GM21717 (cell line): ENCODE measurements around the gene MCU.
"Not testable (repeated sequence)": the region's sequence is repeated elsewhere in the genome, so short reads cannot be mapped to it uniquely, and the experiment has no call there.

Experiments
- ATAC-seq: cut with Tn5 transposase; IDR thresholded peaks from one replicate; pipeline ENCODE4 v1.9.1; 2021; ENCODE audit warnings: mild to moderate bottlenecking, moderate library complexity; ENCODE audit not compliant: unreplicated experiment

The MCU gene

DNA sequence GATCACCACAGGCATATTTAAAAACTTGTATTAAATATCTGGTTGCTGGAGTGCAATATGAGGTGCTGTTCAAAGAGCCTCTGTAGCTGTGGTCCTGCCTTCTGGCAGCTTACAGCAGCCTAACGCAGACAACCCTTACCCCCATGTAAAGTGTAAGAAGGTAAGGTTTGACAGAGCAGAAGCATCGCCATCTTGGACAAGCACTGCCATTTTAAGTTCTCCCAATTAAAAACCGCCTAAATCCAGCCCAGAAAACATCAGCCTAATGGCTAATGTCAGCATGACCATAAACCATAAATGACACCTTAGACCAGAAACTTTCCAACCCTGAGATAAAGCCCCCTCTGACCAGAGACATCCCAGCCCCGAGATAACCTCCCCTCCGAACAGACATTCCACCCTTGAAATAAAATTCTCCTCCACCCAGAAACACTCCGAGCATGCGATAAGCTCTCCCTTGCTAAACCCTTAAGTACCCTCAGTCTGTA is 196.3 kb downstream of the MCU start:
- ATAC-seq: no peak

DNA sequence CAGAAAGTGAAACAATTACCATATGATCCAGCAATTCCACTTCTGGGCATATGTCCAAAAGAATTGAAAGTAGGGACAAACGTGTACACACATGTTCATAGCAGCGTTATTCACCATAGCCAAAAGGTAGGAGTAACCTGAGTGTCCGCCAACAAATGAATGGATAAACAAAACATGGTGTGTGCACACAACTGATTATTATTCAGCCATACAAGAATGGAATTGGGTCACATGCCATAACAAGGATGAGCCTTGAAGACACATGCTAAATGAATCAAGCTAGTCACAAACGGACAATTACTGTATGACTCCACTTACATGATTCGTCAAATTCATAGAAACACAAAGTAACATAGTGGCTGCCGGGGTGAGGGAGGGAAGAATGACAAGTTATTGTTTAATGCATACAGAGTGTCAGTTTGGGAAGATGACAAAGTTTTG is 197.5 kb downstream of the MCU start:
- ATAC-seq: no peak

GRCh38 chr10:72890086-72890485 is 198.1 kb downstream of the MCU start:
- no peak for ATAC-seq

DNA sequence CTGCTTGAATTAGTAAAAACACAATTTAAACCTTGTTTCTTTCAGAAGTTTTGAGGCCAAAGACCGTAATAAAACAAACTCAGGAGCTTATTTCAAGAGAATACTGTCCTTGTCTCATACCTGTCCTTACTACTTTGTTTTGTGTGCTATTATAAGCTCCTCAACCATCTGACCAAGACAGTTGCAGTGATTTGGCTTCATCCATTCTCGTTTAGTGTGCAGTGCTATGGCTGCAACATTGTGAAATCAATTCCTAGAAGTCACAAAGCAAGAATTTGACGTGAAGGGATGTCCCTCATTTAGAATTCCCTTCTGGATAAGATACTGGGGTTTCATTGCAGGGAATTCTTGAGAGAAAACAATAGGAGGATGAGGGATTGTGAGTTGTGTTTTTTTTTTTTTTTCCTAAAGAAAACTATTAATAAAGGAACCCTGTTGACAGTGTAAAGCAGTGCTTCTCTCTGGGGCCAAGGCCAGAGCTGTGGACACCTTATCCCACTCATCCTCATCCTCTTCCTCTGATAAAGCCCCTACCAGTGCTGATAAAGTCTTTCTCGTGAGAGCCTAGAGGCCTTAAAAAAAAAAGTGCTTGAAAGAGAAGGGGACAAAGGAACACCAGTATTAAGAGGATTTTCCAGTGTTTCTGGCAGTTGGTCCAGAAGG is 201.3 kb downstream of the MCU start, which contains the start of gene OIT3:
TSS of gene OIT3 (plus strand) at position 604 of the 663 bp plus-strand sequence. CDS start 60 bp downstream, outside the sequence.
- no peak for ATAC-seq

DNA sequence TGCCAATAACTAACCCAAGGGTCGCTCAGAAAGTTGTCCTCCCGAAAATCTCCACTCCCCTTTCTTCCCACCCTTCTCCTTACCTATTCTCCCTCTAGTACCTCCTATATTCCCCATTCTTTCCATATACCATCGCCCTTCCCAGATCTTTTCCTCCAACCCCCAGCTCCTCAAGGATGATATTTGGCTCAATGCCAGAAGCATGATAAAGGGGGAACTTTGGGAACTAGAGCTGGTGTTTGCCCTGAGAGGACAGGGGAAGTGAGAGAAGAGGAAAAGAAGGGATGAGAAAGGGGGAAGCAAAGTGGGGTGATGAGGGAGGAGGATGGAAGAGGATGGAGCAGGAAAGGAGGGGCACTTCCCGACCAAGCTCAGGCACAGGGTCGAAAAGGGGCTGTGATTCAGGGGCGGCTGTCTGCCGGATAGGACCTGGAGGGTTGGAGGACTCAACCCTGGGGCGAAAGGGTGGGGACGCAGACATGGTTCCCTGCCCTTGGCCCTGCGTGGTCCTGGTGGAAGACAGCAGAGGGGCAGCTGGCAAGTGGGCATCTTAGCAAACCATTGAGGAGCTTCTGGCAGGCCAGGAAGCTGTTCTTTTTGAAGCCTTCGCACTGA is 203.4 kb downstream of the MCU start:
- ATAC-seq: no peak

DNA sequence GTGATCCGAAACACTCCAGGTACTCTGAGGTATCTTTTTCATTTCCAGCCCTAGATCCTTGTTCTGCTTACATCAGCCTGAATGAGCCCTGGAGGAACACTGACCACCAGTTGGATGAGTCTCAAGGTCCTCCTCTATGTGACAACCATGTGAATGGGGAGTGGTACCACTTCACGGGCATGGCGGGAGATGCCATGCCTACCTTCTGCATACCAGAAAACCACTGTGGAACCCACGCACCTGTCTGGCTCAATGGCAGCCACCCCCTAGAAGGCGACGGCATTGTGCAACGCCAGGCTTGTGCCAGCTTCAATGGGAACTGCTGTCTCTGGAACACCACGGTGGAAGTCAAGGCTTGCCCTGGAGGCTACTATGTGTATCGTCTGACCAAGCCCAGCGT is 206.7 kb downstream of the MCU start:
- ATAC-seq: no peak

DNA sequence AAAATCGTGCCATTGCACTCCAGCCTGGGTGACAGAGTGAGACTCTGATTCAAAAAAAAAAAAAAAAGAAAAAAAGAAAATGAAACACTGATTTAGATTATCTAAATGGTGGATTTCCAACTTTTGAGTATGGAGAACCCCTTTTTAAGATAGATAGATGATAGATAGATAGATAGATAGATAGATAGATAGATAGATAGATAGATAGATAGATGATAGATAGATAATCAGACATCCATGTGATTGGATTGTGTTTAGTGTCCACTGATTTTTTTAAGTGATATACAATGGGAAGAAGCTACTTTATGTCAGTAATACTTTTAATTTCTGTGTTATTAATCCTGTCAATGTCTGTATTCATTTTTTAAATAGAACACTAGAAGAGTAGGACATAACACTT is 207.6 kb downstream of the MCU start:
- ATAC-seq: no peak

DNA sequence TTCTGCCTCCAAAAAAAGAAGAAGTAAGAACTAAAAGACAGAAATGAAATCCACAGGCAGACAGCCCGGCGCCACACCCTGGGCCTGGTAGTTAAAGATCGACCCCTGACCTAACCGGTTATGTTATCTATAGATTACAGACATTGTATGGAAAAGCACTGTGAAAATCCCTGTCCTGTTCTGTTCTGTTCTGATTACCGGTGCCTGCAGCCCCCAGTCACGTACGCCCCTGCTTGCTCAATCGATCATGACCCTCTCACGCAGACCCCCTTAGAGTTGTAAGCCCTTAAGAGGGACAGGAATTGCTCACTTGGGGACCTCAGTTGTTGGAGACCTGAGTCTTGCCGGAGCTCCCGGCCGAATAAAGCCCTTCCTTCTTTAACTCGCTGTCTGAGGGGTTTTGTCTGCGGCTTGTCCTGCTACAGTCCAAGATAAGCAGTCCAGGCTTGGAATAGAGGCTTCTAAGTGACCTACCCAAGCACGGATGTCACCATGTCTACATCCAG is 212.1 kb downstream of the MCU start:
- ATAC-seq: not testable (repeated sequence)

DNA sequence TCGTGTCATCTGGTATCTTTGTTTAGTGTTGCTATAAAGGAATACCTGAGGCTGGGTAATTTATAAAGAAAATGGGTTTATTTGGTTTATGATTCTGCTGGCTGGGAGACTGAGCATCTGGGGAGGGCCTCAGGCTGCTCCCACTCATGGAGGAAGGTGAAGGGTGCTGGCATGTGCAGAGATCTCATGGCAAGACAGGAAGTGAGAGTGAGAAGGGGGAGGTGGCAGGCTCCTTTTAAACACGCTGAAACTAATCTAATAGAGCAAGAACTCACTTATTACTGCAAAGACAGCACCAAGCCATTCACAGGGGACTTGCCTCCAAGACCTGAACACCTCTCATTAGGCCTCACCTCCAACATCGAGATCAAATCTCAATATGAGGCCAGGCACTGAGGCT is 212.9 kb downstream of the MCU start:
- ATAC-seq: no peak

GRCh38 chr10:72906446-72906845 is 214.5 kb downstream of the MCU start:
- no peak for ATAC-seq

DNA sequence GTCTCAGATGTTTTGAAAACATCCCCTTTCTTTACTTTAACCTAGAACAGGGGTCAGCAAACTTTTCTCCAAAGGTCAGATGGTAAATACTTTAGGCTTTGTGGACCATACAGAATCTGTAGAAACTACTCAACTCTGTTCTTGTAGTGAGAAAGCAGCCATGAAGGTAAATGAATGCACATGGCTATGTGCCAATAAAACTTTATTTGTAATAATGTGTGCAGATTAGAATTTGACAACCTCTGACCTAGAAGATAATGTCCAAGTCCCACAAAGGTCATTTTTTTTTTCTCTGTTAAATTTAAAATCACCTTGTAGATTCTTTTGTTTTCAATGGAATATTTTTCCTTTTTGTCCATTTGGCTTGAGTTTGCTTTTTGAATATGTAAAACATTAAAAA is 218.8 kb downstream of the MCU start:
- no peak for ATAC-seq

DNA sequence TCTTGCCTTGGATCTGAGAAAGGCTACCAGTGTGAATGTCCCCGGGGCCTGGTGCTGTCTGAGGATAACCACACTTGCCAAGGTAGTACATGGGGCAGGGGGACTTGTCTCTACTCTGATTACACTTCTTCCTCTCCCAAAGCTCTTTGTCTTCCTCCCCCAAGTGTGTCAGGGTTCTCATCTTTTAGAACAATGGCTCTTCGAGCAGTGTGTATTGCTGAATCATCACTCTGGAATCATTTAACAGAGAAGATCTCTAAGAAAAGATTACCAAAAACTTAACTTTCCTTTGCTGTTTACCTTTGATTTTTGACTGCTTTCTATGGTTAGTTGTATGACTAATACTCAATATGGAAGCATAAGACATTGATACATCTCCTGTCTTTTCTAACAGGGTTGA is 219.8 kb downstream of the MCU start:
- no peak for ATAC-seq

DNA sequence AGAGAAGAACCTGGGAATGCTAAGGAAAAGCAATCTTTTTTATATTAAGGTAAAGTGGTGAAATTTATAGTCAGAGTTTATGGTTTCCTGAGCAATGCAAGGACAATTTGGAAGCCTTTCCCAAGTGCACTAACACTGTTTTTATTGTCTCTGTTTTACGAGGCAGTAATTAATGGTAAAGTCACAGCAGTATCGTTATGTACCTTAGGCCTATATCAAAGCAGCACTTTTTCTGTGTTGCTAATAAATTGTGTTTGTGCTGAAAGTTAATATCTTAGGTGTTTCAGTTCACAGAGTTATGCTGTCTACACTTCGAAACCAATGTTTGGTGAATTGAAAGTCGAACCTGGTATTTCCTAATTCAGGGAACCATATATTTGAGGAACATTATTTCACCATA is 220.8 kb downstream of the MCU start:
- ATAC-seq: no peak

DNA sequence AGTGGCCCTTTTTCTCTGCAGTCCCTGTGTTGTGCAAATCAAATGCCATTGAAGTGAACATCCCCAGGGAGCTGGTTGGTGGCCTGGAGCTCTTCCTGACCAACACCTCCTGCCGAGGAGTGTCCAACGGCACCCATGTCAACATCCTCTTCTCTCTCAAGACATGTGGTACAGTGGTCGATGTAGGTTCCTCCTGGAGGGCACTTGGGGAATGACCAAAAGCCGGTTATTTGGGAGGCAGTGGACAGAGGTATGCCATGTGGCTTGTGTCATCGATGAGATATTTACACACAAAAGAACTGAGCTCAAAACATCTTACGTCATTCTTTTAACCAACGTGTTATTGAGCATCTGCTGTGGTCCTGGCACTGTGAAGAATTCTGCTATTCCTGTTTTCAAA is 221.3 kb downstream of the MCU start:
- no peak for ATAC-seq

GRCh38 chr10:72917201-72917600 is 225.3 kb downstream of the MCU start:
- ATAC-seq: not testable (repeated sequence)

- ATAC-seq: not testable (repeated sequence)
Measured at GRCh38 chr10:72917803-72918332, 225.9 kb downstream of the MCU start.

DNA sequence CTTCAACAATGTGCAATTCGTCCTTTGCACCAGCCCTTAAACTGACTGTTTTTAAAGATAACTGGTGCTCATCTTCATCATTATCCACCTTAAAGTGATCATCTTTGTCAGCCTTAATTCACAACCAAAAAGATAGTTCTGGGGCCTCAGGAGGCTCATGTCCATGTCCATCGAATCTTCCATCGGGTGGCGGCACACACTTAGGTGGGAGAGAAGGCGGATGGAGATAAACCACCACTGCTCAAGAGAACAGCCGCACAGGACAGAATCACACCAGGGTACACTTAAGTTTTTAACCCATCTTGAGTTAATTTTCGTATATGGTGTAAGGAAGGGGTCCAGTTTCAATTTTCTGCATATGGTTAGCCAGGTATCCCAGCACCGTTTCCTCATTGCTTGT is 226.4 kb downstream of the MCU start:
- ATAC-seq: no peak

- not testable (repeated sequence) for ATAC-seq
Measured at GRCh38 chr10:72921147-72921683, 229.3 kb downstream of the MCU start.

GRCh38 chr10:72924351-72924750 is 232.4 kb downstream of the MCU start:
- no peak for ATAC-seq

DNA sequence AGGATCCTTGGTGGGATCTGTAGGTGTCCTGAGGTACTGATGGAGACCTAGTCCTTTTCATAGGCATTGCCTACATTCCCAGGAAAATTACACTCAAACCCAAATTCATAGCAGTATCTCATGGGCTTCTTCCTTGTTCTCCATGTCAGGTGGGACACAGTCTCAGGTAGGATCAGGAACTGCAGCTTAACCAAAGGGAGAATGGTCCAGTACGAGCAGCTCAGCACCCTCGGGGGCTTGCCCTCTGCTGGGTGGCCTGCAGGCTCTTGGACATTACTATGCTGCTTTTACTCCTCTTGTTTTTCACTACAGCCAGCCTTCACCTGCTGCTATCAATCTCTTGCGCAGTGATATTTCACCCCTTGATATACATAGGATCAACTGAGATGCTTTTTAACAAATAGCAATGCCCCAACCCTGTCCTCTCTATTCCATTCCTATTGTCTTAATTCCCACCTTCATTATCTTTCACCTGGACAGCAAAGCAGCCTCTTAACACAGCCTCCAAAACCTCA is 234.1 kb downstream of the MCU start:
- no peak for ATAC-seq

- ATAC-seq: no peak
Measured at GRCh38 chr10:72927485-72927884, 235.5 kb downstream of the MCU start.

DNA sequence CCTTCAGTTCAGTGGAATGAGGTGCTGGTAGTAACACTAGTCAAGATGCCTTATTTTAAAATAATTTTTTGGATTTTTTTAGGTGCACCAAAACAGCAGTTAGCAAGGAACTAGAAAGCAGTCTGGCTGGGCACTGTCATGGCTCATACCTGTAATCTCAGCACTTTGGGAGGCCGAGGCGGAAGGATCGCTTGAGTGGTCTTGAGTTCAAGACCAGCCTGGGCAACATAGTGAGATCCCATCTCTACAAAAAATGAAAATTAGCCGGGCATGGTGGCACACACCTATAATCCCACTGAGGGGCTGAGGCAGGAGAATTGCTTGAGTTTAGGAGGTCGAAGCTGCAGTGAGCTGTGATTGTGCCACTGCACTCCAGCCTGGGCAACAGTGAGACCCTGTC is 236.9 kb downstream of the MCU start:
- ATAC-seq: no peak
